GM12878 (cell line): ENCODE data around the gene IL16. TPM values are rescaled to one million over a fixed set of nuclear protein-coding genes. Genes with fewer than 3 reads are reported as not detected.

ENCODE experiments used
- ATAC-seq: fragments of 200-7000 bp; cut with Tn5 transposase; 3 replicates; pipeline ENCODE4 v1.9.1; 2020; ENCODE audit warnings: mild to moderate bottlenecking, moderate library complexity
- BruUV-seq: library from RNA; stranded (reverse); fragments of 400-500 nt; replicated peaks from 2 replicates; lab custom pipeline; 2021; lab: Mats Ljungman, UMichigan
- CTCF ChIA-PET: fragments of 300-600 bp; sonication (Branson Sonifier 250); formaldehyde crosslinking; extraction: SDS; loops from one replicate; lab custom pipeline; 2021; ENCODE audit warnings: inconsistent platforms; lab: Yijun Ruan, JAX
- POLR2A ChIA-PET: fragments of 350-600 bp; formaldehyde crosslinking; extraction: SDS; loops from one replicate; lab custom pipeline; 2021; ENCODE audit warnings: inconsistent platforms; lab: Charles Lee
- RAD21 ChIA-PET: fragments of 300-600 bp; sonication (Branson Sonifier 250); formaldehyde crosslinking; loops from one replicate; lab custom pipeline; 2023; ENCODE audit warnings: antibody characterized with exemption; ENCODE audit not compliant: unreplicated experiment; lab: Charles Lee
- SMC1A ChIA-PET: fragments of 300-600 bp; sonication (Branson Sonifier 250); formaldehyde crosslinking; loops from one replicate; lab custom pipeline; 2023; ENCODE audit not compliant: unreplicated experiment, uncharacterized antibody; lab: Charles Lee
- DNase-seq: peaks from one replicate; pipeline ENCODE4 v3.0.0-alpha.2; 2011; ENCODE audit warnings: low read depth, low spot score
- FAIRE-seq: peaks from 3 replicates; lab custom pipeline; 2011; peaks lifted over from hg19 to GRCh38; lab: Jason Lieb, UNC
- H2AFZ ChIP-seq: 2 replicates; pipeline ENCODE4 v1.6.0; 2011; ENCODE audit warnings: low read depth, low read length, control low read depth; ENCODE audit not compliant: control insufficient read depth
- H3K27ac ChIP-seq: 2 replicates; pipeline ENCODE4 v1.5.1; 2011; ENCODE audit warnings: control low read depth; ENCODE audit not compliant: control insufficient read depth, insufficient read depth
- H3K27me3 ChIP-seq, 2 experiments: replicated peaks in 1 of 2; 2 replicates each; pipeline versions ENCODE4 v1.6.0 to v1.6.1; 2011; ENCODE audit warnings: low read length in 1 of 2; ENCODE audit not compliant: control insufficient read depth in 2 of 2, insufficient read depth in 2 of 2
- H3K36me3 ChIP-seq, 2 experiments: 2 replicates each; pipeline ENCODE4 v1.5.1; 2011; ENCODE audit warnings: low read length in 1 of 2; ENCODE audit not compliant: control insufficient read depth in 2 of 2, insufficient read depth in 2 of 2
- H3K4me1 ChIP-seq: 2 replicates; pipeline ENCODE4 v1.6.1; 2011; ENCODE audit warnings: mild to moderate bottlenecking, low read length, moderate library complexity, mixed read lengths; ENCODE audit not compliant: control insufficient read depth, insufficient read depth
- H3K4me2 ChIP-seq: 2 replicates; pipeline ENCODE4 v1.6.0; 2011; ENCODE audit warnings: control low read depth; ENCODE audit not compliant: control insufficient read depth, insufficient read depth
- H3K4me3 ChIP-seq: fragments of 200-600 bp; sonication (generic); 2 replicates; pipeline ENCODE4 v1.5.1; 2016
- H3K79me2 ChIP-seq: 2 replicates; pipeline ENCODE4 v1.6.0; 2011; ENCODE audit warnings: low read length; ENCODE audit not compliant: control insufficient read depth, insufficient read depth
- H3K9ac ChIP-seq: 2 replicates; pipeline ENCODE4 v1.8.0; 2011; ENCODE audit warnings: low read length, control low read depth, mixed read lengths; ENCODE audit not compliant: control insufficient read depth, insufficient read depth
- H3K9me3 ChIP-seq: replicated peaks from 3 replicates; pipeline ENCODE4 v1.5.1; 2011; ENCODE audit warnings: mild to moderate bottlenecking, low read length; ENCODE audit not compliant: control insufficient read depth, insufficient read depth
- H4K20me1 ChIP-seq: 2 replicates; pipeline ENCODE4 v1.6.0; 2011; ENCODE audit not compliant: control insufficient read depth, insufficient read depth
- BHLHE40 ChIP-seq, 2 experiments: fragments of 450-650 bp in 1 of 2; IDR thresholded peaks; 2 replicates each; pipeline ENCODE4 v1.6.1; 2011 to 2017; ENCODE audit warnings: low read depth in 2 of 2, borderline replicate concordance in 1 of 2, improper control_type of control experiment in 1 of 2, low read length in 1 of 2, mild to moderate bottlenecking in 1 of 2
- ELK1 ChIP-seq: IDR thresholded peaks from 2 replicates; pipeline ENCODE4 v1.6.1; 2012; ENCODE audit warnings: low read depth, low read length, improper control_type of control experiment
- ESRRA ChIP-seq: IDR thresholded peaks from 2 replicates; pipeline ENCODE4 v1.6.1; 2012; ENCODE audit warnings: mild to moderate bottlenecking, low read length, improper control_type of control experiment
- EZH2 ChIP-seq: IDR thresholded peaks from 2 replicates; pipeline ENCODE4 v1.6.1; 2012; ENCODE audit warnings: low read depth, mild to moderate bottlenecking, control low read depth, inconsistent platforms, low read length, borderline replicate concordance; ENCODE audit not compliant: control insufficient read depth
- KDM1A ChIP-seq: fragments of 200-600 bp; sonication (generic); IDR thresholded peaks from 2 replicates; pipeline ENCODE4 v1.6.1; 2016; ENCODE audit warnings: borderline replicate concordance
- MYC ChIP-seq: IDR thresholded peaks from 2 replicates; pipeline ENCODE4 v1.6.1; 2011; ENCODE audit warnings: mild to moderate bottlenecking, low read length, moderate library complexity, inconsistent platforms; ENCODE audit not compliant: insufficient read depth, insufficient replicate concordance, insufficient read length, severe bottlenecking
- NFIC ChIP-seq: IDR thresholded peaks from 2 replicates; pipeline ENCODE4 v1.6.1; 2012; ENCODE audit warnings: low read depth, mild to moderate bottlenecking, inconsistent platforms, low read length, moderate library complexity
- PML ChIP-seq: IDR thresholded peaks from 2 replicates; pipeline ENCODE4 v1.6.1; 2012; ENCODE audit warnings: low read length, inconsistent platforms
- SIN3A ChIP-seq: IDR thresholded peaks from 2 replicates; pipeline ENCODE4 v1.6.1; 2012; ENCODE audit warnings: low read depth, low read length, improper control_type of control experiment
- ZNF274 ChIP-seq: IDR thresholded peaks from one replicate; pipeline ENCODE4 v1.8.0; 2011; ENCODE audit not compliant: insufficient read length, insufficient read depth
- ZSCAN29 ChIP-seq: fragments of 450-650 bp; IDR thresholded peaks from 2 replicates; pipeline ENCODE4 v1.6.1; 2017; ENCODE audit warnings: mild to moderate bottlenecking, moderate library complexity
- ZZZ3 ChIP-seq: IDR thresholded peaks from 2 replicates; pipeline ENCODE4 v1.6.1; 2011; ENCODE audit warnings: low read depth; ENCODE audit not compliant: control insufficient read depth, insufficient read length
- WGBS: methylation state at CpG from one replicate; pipeline ENCODE4 v1.1.6; 2016; ENCODE audit warnings: low lambda C conversion rate; ENCODE audit not compliant: insufficient replicate concordance, insufficient coverage; ENCODE audit errors: missing lambda C conversion rate; 5-methylcytosine and 5-hydroxymethylcytosine counted together
- in situ Hi-C: fragments of 300-500 bp; cut with MboI; formaldehyde crosslinking; loops from 9 replicates; pipeline ENCODE4 v1.14.3; 2018; ENCODE audit warnings: mixed read lengths
- intact Hi-C: fragments of 100-400 bp; cut with micrococcal nuclease; formaldehyde crosslinking; loops from one replicate; pipeline ENCODE4 v1.14.2; 2022; ENCODE audit not compliant: unreplicated experiment
- polyA plus RNA-seq, 11 experiments: library from polyadenylated mRNA; depleted of rRNA in 4 of 11; unstranded in 6 of 11; stranded (reverse) in 5 of 11; fragments of >200 nt; fragmentation: Nextera tagmentation in 4 of 11; fragmentation: Illumina TruSeq in 1 of 11; extraction: Ambion mirVana in 4 of 11; extraction: Trizol in 1 of 11; gene quantifications; 1 replicate in 1 of 11; 2 replicates in 10 of 11; pipeline versions ENCODE4 v1.2.1 to v1.2.3, GENCODE V29; 2011 to 2016; ENCODE audit warnings: inconsistent platforms in 2 of 11, missing spikeins in 2 of 11, low read depth in 1 of 11
- total RNA-seq, 4 experiments: library from RNA; depleted of rRNA in 3 of 4; stranded (reverse); fragments of >200 nt in 3 of 4; fragmentation: Illumina TruSeq in 1 of 4; extraction: Trizol in 1 of 4; gene quantifications; 2 replicates each; pipeline versions ENCODE4 v1.2.1 to v1.2.3, GENCODE V29; 2013 to 2021

IL16 gene
- total and polyA plus RNA-seq, 10 of the 15 experiments (the other 5 are each of a cell fraction or from before 2014, with no cell fraction given): 21.7 to 206 (median 44.5) TPM

- peaks cover 3 to 4% of the 10 kb centered on the region in 2 experiments; a peak in 2 of 4 replicates for H3K27me3 ChIP-seq
- DNase-seq: no peak
- no peak overlapping the region for H3K4me3 ChIP-seq
- no peaks in the 10 kb centered on the region; the same call in 2 of the 3 replicates for H3K9me3 ChIP-seq
- no peaks in the 10 kb centered on the region for H4K20me1 ChIP-seq
- intact Hi-C loops: no loop called here
- TF ChIP-seq ELK1 (no peak), ZZZ3 (no peak), SIN3A (no peak), PML (no peak), ESRRA (no peak), MYC (no peak), NFIC (no peak), EZH2 (no peak), ZSCAN29 (no peak), KDM1A (no peak), ZNF274 (no peak), BHLHE40 (IDR thresholded peaks at IDR 0.05; ENCODE audit: borderline replicate concordance in 1 of 2, low read depth in 2 of 2, low read length in 1 of 2) (no peak)
- ATAC-seq: no peak
- no peaks in the 10 kb centered on the region for H3K4me1 ChIP-seq
- no TSS peak for BruUV-seq
- H2AFZ ChIP-seq: no peak overlapping the region
- ChIA-PET RAD21 (no interaction called here), POLR2A (no interaction called here), SMC1A (interaction anchor here (0.6 to 0.9 kb wide), 3 partner anchors 20 to 148 kb away, joined by 3 read pairs; no protein-coding TSS in a partner anchor), CTCF (interaction anchor here (1.0 to 6.6 kb wide), 2 partner anchors 12 to 148 kb away, joined by 3 to 41 read pairs; no protein-coding TSS in a partner anchor)
- H3K27ac ChIP-seq: no peak overlapping the region
- no peaks in the 10 kb centered on the region for H3K79me2 ChIP-seq
- 17% methylated on average over 3 of the region's 3 CpGs for WGBS
- FAIRE-seq: no peak
- no peak overlapping the region for H3K9ac ChIP-seq
- in situ Hi-C loops: no loop called here
- H3K4me2 ChIP-seq: no peak overlapping the region
- no peaks in the 10 kb centered on the region for H3K36me3 ChIP-seq
Observed at GRCh38 chr15:81254916-81255290, 58.2 kb downstream of the IL16 start.
